Measurements from ENCODE around the gene DUSP14.

DNA sequence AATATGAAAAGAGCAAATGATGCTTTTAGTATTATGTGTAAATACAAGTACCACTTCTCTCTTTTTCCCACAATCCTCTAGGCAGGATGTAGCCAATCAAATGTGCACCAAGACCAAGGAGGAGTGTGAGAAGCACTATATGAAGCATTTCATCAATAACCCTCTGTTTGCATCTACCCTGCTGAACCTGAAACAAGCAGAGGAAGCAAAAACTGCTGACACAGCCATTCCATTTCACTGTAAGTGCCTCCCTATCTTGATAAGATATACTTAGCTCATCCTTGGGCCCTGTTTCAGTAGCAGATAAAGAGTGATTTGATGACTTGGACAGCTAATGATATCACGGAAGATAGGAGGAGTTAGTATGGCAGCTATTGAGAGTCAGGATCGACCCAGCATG is 49.3 kb upstream of the DUSP14 start:
- TF ChIP-seq, protein P1, sequence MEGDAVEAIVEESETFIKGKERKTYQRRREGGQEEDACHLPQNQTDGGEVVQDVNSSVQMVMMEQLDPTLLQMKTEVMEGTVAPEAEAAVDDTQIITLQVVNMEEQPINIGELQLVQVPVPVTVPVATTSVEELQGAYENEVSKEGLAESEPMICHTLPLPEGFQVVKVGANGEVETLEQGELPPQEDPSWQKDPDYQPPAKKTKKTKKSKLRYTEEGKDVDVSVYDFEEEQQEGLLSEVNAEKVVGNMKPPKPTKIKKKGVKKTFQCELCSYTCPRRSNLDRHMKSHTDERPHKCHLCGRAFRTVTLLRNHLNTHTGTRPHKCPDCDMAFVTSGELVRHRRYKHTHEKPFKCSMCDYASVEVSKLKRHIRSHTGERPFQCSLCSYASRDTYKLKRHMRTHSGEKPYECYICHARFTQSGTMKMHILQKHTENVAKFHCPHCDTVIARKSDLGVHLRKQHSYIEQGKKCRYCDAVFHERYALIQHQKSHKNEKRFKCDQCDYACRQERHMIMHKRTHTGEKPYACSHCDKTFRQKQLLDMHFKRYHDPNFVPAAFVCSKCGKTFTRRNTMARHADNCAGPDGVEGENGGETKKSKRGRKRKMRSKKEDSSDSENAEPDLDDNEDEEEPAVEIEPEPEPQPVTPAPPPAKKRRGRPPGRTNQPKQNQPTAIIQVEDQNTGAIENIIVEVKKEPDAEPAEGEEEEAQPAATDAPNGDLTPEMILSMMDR (IDR thresholded peaks at IDR 0.05) = no peak
- TF ChIP-seq POLR2A (IDR thresholded peaks at IDR 0.05) = no peak
